Neural progenitor cell (in vitro differentiated cells): Measurements from ENCODE around the gene ARID3A.

Experiments used
- CTCF ChIP-seq: fragments of 200-600 bp; sonication (generic); IDR thresholded peaks from 2 replicates; pipeline ENCODE4 v1.5.1; 2017; ENCODE audit warnings: antibody characterized with exemption, mild to moderate bottlenecking
- EZH2 ChIP-seq: fragments of 200-600 bp; sonication (generic); IDR thresholded peaks from 2 replicates; pipeline ENCODE4 v1.6.1; 2017; ENCODE audit warnings: antibody characterized with exemption, mild to moderate bottlenecking, moderate library complexity

GRCh38 chr19:1004204-1004802 lies 78.5 kb downstream of the ARID3A start:
- TF ChIP-seq CTCF (no peak), EZH2 (no peak)
